IMR-90 (cell line): ENCODE data around the gene GRN.

Source experiments
- FOS ChIP-seq: fragments of 150-350 bp; IDR thresholded peaks from 2 replicates; pipeline ENCODE4 v1.6.1; 2016; ENCODE audit warnings: low read depth, low read length
- TF ChIP-seq, protein P1 (sequence below): conservative IDR thresholded peaks from 2 replicates; pipeline ENCODE4 v1.5.1; 2012; ENCODE audit warnings: mild to moderate bottlenecking, low read depth, low read length, improper control_type of control experiment
- TF ChIP-seq, protein P2 (sequence below): fragments of 150-350 bp; IDR thresholded peaks from 2 replicates; pipeline ENCODE4 v1.6.1; 2017; ENCODE audit warnings: mild to moderate bottlenecking, antibody characterized with exemption, low read length, low read depth

DNA sequence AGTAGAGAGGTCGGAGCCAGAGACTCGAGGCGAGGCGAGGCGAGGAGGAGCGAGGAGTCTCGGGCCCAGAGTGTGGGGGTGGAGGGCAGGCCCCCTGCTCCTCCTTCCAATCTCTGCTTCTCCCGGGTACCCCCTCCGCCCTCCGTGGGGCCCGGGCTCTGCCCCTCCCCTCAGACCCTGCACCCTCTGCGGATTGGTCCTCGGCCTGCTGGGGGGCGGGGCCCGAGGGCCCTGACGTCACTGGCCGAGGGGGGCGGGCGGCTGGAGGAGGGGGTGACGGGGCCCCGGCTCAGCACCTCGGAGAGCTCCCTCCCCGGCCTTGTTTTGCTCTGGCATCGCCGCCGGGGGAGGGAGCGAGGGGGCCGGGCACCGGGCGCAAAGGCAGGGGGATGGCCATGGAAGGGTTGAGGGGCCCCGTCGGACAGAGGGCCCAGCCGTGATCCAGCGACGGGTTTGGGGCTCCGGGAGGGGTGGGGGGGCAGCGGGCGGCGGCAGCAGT, 36.7 kb upstream of the GRN start, which contains the start of gene RUNDC3A:
- TF ChIP-seq FOS: no peak
- TF ChIP-seq, protein P1, sequence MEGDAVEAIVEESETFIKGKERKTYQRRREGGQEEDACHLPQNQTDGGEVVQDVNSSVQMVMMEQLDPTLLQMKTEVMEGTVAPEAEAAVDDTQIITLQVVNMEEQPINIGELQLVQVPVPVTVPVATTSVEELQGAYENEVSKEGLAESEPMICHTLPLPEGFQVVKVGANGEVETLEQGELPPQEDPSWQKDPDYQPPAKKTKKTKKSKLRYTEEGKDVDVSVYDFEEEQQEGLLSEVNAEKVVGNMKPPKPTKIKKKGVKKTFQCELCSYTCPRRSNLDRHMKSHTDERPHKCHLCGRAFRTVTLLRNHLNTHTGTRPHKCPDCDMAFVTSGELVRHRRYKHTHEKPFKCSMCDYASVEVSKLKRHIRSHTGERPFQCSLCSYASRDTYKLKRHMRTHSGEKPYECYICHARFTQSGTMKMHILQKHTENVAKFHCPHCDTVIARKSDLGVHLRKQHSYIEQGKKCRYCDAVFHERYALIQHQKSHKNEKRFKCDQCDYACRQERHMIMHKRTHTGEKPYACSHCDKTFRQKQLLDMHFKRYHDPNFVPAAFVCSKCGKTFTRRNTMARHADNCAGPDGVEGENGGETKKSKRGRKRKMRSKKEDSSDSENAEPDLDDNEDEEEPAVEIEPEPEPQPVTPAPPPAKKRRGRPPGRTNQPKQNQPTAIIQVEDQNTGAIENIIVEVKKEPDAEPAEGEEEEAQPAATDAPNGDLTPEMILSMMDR: no peak
- TF ChIP-seq, protein P2, sequence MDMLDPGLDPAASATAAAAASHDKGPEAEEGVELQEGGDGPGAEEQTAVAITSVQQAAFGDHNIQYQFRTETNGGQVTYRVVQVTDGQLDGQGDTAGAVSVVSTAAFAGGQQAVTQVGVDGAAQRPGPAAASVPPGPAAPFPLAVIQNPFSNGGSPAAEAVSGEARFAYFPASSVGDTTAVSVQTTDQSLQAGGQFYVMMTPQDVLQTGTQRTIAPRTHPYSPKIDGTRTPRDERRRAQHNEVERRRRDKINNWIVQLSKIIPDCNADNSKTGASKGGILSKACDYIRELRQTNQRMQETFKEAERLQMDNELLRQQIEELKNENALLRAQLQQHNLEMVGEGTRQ: no peak
